Right atrium auricular region (tissue), 2 donors: Measurements from ENCODE around the gene CRAT. TPM values are rescaled to one million over a fixed set of nuclear protein-coding genes. Genes with fewer than 3 reads are reported as not detected.

Experiments
- DNase-seq: peaks from one replicate; pipeline ENCODE4 v3.0.0-alpha.2; 2019; ENCODE audit warnings: low spot score
- H3K27ac ChIP-seq, 2 donors: fragments of 200-600 bp; sonication (generic); 1 replicate in 1 of 2; 2 replicates in 1 of 2; pipeline ENCODE4 v1.5.1; 2016 to 2019
- H3K27me3 ChIP-seq, 2 donors: fragments of 200-600 bp; sonication (generic); one replicate each; pipeline versions ENCODE4 v1.5.1 to v1.6.0; 2017 to 2019
- H3K36me3 ChIP-seq: fragments of 200-600 bp; sonication (generic); one replicate; pipeline ENCODE4 v1.5.1; 2016
- H3K4me1 ChIP-seq, 2 donors: fragments of 200-600 bp; sonication (generic); one replicate each; pipeline versions ENCODE4 v1.5.1 to v1.6.0; 2017 to 2019
- H3K4me3 ChIP-seq, 2 donors: fragments of 200-600 bp; sonication (generic); 1 replicate in 1 of 2; 2 replicates in 1 of 2; pipeline ENCODE4 v1.5.1; 2017 to 2019; ENCODE audit warnings: mild to moderate bottlenecking in 1 of 2, moderate library complexity in 1 of 2
- H3K9me3 ChIP-seq, 2 donors: fragments of 200-600 bp; sonication (generic); one replicate each; pipeline ENCODE4 v1.5.1; 2019
- total RNA-seq, 2 donors: library from RNA; depleted of rRNA; stranded (reverse); fragments of >200 nt; gene quantifications; one replicate each; pipeline ENCODE4 v1.1.0, GENCODE V29; 2016
- TF ChIP-seq, protein P1 (sequence below), 2 donors: fragments of 200-600 bp; sonication (generic); IDR thresholded peaks; one replicate each; pipeline ENCODE4 v1.5.1; 2019; ENCODE audit warnings: antibody characterized with exemption in 2 of 2

The CRAT gene
- total RNA-seq, 2 donors from 2014 or later, result 73.0 to 75.0 TPM

DNA sequence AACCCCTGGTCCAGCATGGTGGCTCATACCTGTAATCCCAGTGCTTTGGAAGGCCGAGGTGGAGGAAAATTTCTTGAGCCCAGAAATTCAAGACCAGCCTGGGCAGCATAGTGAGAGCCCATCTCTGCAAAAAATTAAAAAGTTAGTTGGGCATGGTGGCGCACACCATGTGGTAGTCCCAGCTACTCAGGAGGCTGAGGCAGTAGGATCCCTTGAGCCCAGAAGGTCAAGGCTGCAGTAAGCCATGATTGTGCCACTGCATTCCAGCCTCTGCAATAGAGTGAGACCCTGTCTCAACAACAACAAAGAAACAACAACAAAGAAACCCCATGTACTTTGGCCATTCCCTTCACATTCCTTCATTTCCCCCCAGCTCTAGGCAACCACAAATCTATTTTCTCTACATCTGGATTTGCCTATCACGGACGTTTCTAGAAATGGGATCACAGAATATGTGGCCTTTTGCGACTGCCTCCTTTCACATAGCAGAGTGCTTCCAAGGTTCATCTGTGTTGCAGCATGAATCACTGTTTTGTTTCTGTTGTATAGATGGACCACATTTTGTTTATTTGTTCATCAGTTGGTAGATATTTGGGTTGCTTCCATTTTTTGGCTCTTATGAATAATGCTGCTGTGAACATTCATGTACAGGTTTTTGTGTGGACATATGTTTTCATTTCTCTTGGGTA is 56.3 kb downstream of the CRAT start:
- Histone ChIP-seq H3K4me1 (no peaks in the 10 kb centered on the region), H3K4me3 (no peak overlapping the region), H3K27me3 (no peaks in the 10 kb centered on the region), H3K27ac (no peak overlapping the region), H3K36me3 (peaks cover 47% of the 10 kb centered on the region), H3K9me3 (no peaks in the 10 kb centered on the region)
- DNase-seq, result no peak
- TF ChIP-seq, protein P1, sequence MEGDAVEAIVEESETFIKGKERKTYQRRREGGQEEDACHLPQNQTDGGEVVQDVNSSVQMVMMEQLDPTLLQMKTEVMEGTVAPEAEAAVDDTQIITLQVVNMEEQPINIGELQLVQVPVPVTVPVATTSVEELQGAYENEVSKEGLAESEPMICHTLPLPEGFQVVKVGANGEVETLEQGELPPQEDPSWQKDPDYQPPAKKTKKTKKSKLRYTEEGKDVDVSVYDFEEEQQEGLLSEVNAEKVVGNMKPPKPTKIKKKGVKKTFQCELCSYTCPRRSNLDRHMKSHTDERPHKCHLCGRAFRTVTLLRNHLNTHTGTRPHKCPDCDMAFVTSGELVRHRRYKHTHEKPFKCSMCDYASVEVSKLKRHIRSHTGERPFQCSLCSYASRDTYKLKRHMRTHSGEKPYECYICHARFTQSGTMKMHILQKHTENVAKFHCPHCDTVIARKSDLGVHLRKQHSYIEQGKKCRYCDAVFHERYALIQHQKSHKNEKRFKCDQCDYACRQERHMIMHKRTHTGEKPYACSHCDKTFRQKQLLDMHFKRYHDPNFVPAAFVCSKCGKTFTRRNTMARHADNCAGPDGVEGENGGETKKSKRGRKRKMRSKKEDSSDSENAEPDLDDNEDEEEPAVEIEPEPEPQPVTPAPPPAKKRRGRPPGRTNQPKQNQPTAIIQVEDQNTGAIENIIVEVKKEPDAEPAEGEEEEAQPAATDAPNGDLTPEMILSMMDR (IDR thresholded peaks at IDR 0.05), result no peak

DNA sequence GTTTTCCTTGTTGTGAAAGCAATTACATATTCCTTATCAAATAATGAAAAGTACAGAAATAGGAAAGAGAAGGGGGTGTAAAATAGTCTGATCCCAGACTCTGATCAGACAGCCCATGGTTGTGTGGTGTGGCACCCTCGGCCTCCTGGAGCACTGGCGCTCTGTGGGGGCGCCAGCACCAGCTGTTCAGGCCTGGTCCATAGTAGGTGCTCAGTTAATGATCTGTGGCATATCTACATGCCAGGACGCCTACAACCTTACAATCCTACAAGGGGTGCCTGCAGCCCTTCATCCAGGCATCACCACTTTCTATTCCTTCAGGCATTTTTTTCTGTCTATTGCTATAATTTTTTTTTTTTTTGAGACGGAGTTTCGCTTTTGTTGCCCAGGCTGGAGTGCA is 57.6 kb downstream of the CRAT start:
- H3K36me3 ChIP-seq, result peaks cover 51% of the 10 kb centered on the region
- TF ChIP-seq, protein P1 (IDR thresholded peaks at IDR 0.05), result no peak
- DNase-seq, result no peak
- no peaks in the 10 kb centered on the region for H3K27me3 ChIP-seq
- H3K4me1 ChIP-seq, result no peaks in the 10 kb centered on the region
- no peaks in the 10 kb centered on the region for H3K9me3 ChIP-seq
- H3K4me3 ChIP-seq, result no peak overlapping the region
- no peak overlapping the region for H3K27ac ChIP-seq

DNA sequence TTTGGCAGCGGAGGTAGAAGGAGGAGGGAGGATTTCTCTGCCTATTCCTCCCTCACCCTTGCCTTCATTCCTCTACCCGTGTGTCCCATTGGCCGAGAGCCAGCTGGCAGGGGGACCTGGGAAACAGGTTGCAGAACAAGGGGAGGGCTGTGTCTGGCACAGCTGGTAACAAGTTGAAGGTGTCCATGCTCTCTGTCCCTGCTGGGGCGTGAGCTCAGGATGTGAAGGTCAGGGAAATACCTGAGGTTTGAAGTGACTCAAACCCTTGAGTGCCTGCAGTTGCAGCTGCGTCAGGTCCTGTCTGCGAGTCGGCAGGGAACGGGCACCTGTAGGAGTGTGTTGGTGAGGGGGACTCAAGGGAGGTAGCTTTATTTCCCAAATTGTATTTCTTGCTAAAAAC is 58.0 kb downstream of the CRAT start:
- Histone ChIP-seq H3K36me3 (peaks cover 55% of the 10 kb centered on the region), H3K27ac (no peak overlapping the region), H3K4me1 (no peaks in the 10 kb centered on the region), H3K9me3 (no peaks in the 10 kb centered on the region), H3K27me3 (no peaks in the 10 kb centered on the region), H3K4me3 (no peak overlapping the region)
- TF ChIP-seq, protein P1 (IDR thresholded peaks at IDR 0.05), result no peak
- DNase-seq, result no peak

Other genes starting within 250 kb of the CRAT start
- gene KYAT1, start 228.8 kb downstream of the CRAT start, total RNA-seq, result 10 to 100 TPM; 10.1 to 15.1 TPM
- 10 to 100 TPM; 45.3 to 65.9 TPM for gene LRRC8A, start 228.7 kb downstream of the CRAT start, total RNA-seq
- 10 to 100 TPM; 21.3 to 51.9 TPM for gene PHYHD1, start 189.8 kb downstream of the CRAT start, total RNA-seq
- gene DOLK, start 163.2 kb downstream of the CRAT start, total RNA-seq, result 10 to 100 TPM; 13.9 to 14.4 TPM
- 10 to 100 TPM; 23.5 to 26.8 TPM for gene NUP188, start 163.1 kb downstream of the CRAT start, total RNA-seq
- 10 to 100 TPM; 25.6 to 41.3 TPM for gene SH3GLB2, start 82.5 kb downstream of the CRAT start, total RNA-seq
- 10 to 100 TPM; 34.2 to 40.2 TPM for gene MIGA2, start 74.2 kb downstream of the CRAT start, total RNA-seq
- gene DOLPP1, start 29.7 kb downstream of the CRAT start, total RNA-seq, result 1 to 10 TPM; 4.8 to 5.4 TPM
- 10 to 100 TPM; 81.3 to 89.9 TPM for gene PTPA, start 622 bp upstream of the CRAT start, total RNA-seq
- 10 to 100 TPM in 1 of 2 donors, 1 to 10 TPM in 1; 5.5 to 11.6 TPM for gene IER5L, start 67.5 kb upstream of the CRAT start, total RNA-seq